Activated CD4-positive, alpha-beta T cell treated with anti-CD3 and anti-CD28 coated beads for 36 hours (primary cell): ENCODE results near the gene PPM1J. TPM values are rescaled to one million over a fixed set of nuclear protein-coding genes. Genes with fewer than 3 reads are reported as not detected.
A peak's percentile ranks its signal among the peaks of the same experiment; 100 is the strongest.

Source experiments
- ATAC-seq: fragments of 200-7000 bp; cut with Tn5 transposase; one replicate; pipeline ENCODE4 v1.10.0; 2021; ENCODE audit warnings: mild to moderate bottlenecking, moderate library complexity
- CTCF ChIA-PET: fragments of 350-600 bp; sonication (Branson Sonifier 250); formaldehyde crosslinking; loops from one replicate; lab custom pipeline; 2021; ENCODE audit warnings: antibody characterized with exemption; lab: Charles Lee
- POLR2A ChIA-PET: fragments of 350-600 bp; sonication (Branson Sonifier 250); formaldehyde crosslinking; loops from one replicate; lab custom pipeline; 2021; ENCODE audit warnings: antibody characterized with exemption, inconsistent platforms; lab: Charles Lee
- DNase-seq: peaks from one replicate; pipeline ENCODE4 v3.0.0-alpha.2; 2020
- H3K27ac Mint-ChIP-seq: one replicate; pipeline ENCODE4 v1.8.0; 2021; ENCODE audit warnings: mixed read lengths
- H3K27me3 Mint-ChIP-seq: one replicate; pipeline ENCODE4 v1.8.0; 2021; ENCODE audit warnings: mixed read lengths
- H3K36me3 Mint-ChIP-seq: one replicate; pipeline ENCODE4 v1.8.0; 2021; ENCODE audit warnings: low read depth, mixed read lengths
- H3K4me1 Mint-ChIP-seq: one replicate; pipeline ENCODE4 v1.8.0; 2021; ENCODE audit warnings: mixed read lengths
- H3K4me3 Mint-ChIP-seq: one replicate; pipeline ENCODE4 v1.8.0; 2021; ENCODE audit warnings: mild to moderate bottlenecking, moderate library complexity, mixed read lengths
- H3K9me3 Mint-ChIP-seq: one replicate; pipeline ENCODE4 v1.8.0; 2021; ENCODE audit warnings: low read depth, mixed read lengths
- intact Hi-C, 2 experiments: fragments of 100-400 bp; cut with DNase I in 1 of 2; cut with micrococcal nuclease in 1 of 2; formaldehyde crosslinking; loops; one replicate each; pipeline versions ENCODE4 v1.14.2 to v1.15.1; 2022 to 2024; cut with DNase I, micrococcal nuclease
- total RNA-seq, 2 experiments: library from RNA; stranded (reverse); gene quantifications; one replicate each; pipeline ENCODE4 v1.2.3, GENCODE V29; 2021

The PPM1J gene
- total RNA-seq, 2 experiments from 2014 or later, result 0.75 to 0.88 TPM

- ChIA-PET POLR2A (no interaction called here), CTCF (interaction anchor here (1.3 to 1.5 kb wide), 2 partner anchors 11 to 320 kb away, joined by 4 to 5 read pairs; no protein-coding TSS in a partner anchor)
- DNase-seq (no peak), ATAC-seq (no peak)
- Mint-ChIP-seq H3K36me3 (no peaks in the 10 kb centered on the region), H3K4me3 (no peak overlapping the region), H3K9me3 (no peaks in the 10 kb centered on the region), H3K4me1 (peaks cover 22% of the 10 kb centered on the region), H3K27ac (no peak overlapping the region), H3K27me3 (peaks cover 15% of the 10 kb centered on the region)
- intact Hi-C loops, result loop anchor here in 1 of 2 experiments (10.0 kb wide), 1 partner anchor 333 kb away; no protein-coding TSS in a partner anchor
Measured at GRCh38 chr1:112711670-112712069, 3.5 kb downstream of the PPM1J start.

GRCh38 chr1:112711041-112711440 lies 4.1 kb downstream of the PPM1J start:
- Mint-ChIP-seq H3K4me3 (no peak overlapping the region), H3K27ac (no peak overlapping the region), H3K4me1 (peaks cover 21% of the 10 kb centered on the region), H3K9me3 (no peaks in the 10 kb centered on the region), H3K36me3 (no peaks in the 10 kb centered on the region), H3K27me3 (peaks cover 15% of the 10 kb centered on the region)
- CTCF ChIA-PET, result interaction anchor here (0.6 to 1.5 kb wide), 4 partner anchors 11 to 319 kb away, joined by 3 to 5 read pairs (median 4); no protein-coding TSS in a partner anchor
- DNase-seq (no peak), ATAC-seq (no peak)
- intact Hi-C loops, result loop anchor here in 1 of 2 experiments (10.0 kb wide), 1 partner anchor 334 kb away; no protein-coding TSS in a partner anchor
- POLR2A ChIA-PET, result interaction anchor here (0.7 kb wide), 1 partner anchor 8 kb away, joined by 3 read pairs; no protein-coding TSS in a partner anchor

- ChIA-PET POLR2A (interaction anchor here (0.7 kb wide), 1 partner anchor 8 kb away, joined by 3 read pairs; no protein-coding TSS in a partner anchor), CTCF (interaction anchor here (0.6 to 1.5 kb wide), 4 partner anchors 10 to 319 kb away, joined by 3 to 5 read pairs (median 4); no protein-coding TSS in a partner anchor)
- intact Hi-C loops, result loop anchor here in 1 of 2 experiments (10.0 kb wide), 1 partner anchor 334 kb away; no protein-coding TSS in a partner anchor
- Mint-ChIP-seq H3K27me3 (peaks cover 15% of the 10 kb centered on the region), H3K4me3 (no peak overlapping the region), H3K27ac (no peak overlapping the region), H3K36me3 (no peaks in the 10 kb centered on the region), H3K4me1 (peaks cover 22% of the 10 kb centered on the region), H3K9me3 (no peaks in the 10 kb centered on the region)
- ATAC-seq (no peak), DNase-seq (no peak)
Measured at GRCh38 chr1:112710586-112710985, 4.5 kb downstream of the PPM1J start.

- ChIA-PET CTCF (interaction anchor here (0.6 to 2.9 kb wide), 8 partner anchors 10 to 341 kb away, joined by 3 to 17 read pairs (median 4); partner anchors contain the start of gene MOV10), POLR2A (interaction anchor here (0.6 to 2.0 kb wide), 2 partner anchors 36 to 66 kb away, joined by 5 read pairs; partner anchors contain the start of gene MOV10)
- Mint-ChIP-seq H3K9me3 (no peaks in the 10 kb centered on the region), H3K27me3 (peaks cover 15% of the 10 kb centered on the region), H3K36me3 (no peaks in the 10 kb centered on the region), H3K4me3 (no peak overlapping the region), H3K4me1 (peaks cover 24% of the 10 kb centered on the region), H3K27ac (no peak overlapping the region)
- intact Hi-C loops, result loop anchor here in 1 of 2 experiments (10.0 kb wide), 1 partner anchor 335 kb away; no protein-coding TSS in a partner anchor
- DNase-seq (no peak), ATAC-seq (no peak)
Measured at GRCh38 chr1:112710159-112710558, 5.0 kb downstream of the PPM1J start.

GRCh38 chr1:112708489-112708888 lies 6.6 kb downstream of the PPM1J start:
- H3K9me3 Mint-ChIP-seq, result no peaks in the 10 kb centered on the region
- H3K36me3 Mint-ChIP-seq, result no peaks in the 10 kb centered on the region
- H3K4me1 Mint-ChIP-seq, result peaks cover 36% of the 10 kb centered on the region
- POLR2A ChIA-PET, result interaction anchor here (0.6 to 2.0 kb wide), 2 partner anchors 34 to 233 kb away, joined by 3 to 5 read pairs; partner anchors contain the start of gene MOV10
- H3K4me3 Mint-ChIP-seq, result no peak overlapping the region
- no peak for ATAC-seq
- DNase-seq, result no peak
- intact Hi-C loops, result no loop called here
- peaks cover 7% of the 10 kb centered on the region for H3K27me3 Mint-ChIP-seq
- H3K27ac Mint-ChIP-seq, result no peak overlapping the region
- CTCF ChIA-PET, result interaction anchor here (0.6 to 2.9 kb wide), 17 partner anchors 9 to 317 kb away, joined by 3 to 17 read pairs (median 4); partner anchors contain the start of genes CAPZA1, MOV10 and ST7L

- DNase-seq (no peak), ATAC-seq (no peak)
- intact Hi-C loops, result no loop called here
- Mint-ChIP-seq H3K4me1 (peaks cover 39% of the 10 kb centered on the region), H3K4me3 (peak overlapping the region; percentile 58), H3K9me3 (no peaks in the 10 kb centered on the region), H3K27ac (no peak overlapping the region), H3K36me3 (no peaks in the 10 kb centered on the region), H3K27me3 (peaks cover 5% of the 10 kb centered on the region)
- CTCF ChIA-PET, result interaction anchor here (0.7 to 2.9 kb wide), 15 partner anchors 9 to 317 kb away, joined by 3 to 17 read pairs (median 5); partner anchors contain the start of genes CAPZA1, MOV10 and ST7L
- POLR2A ChIA-PET, result interaction anchor here (0.6 to 0.7 kb wide), 2 partner anchors 232 to 318 kb away, joined by 3 to 4 read pairs; no protein-coding TSS in a partner anchor
Measured at GRCh38 chr1:112708002-112708448, 7.1 kb downstream of the PPM1J start.

GRCh38 chr1:112707221-112708001 lies 7.7 kb downstream of the PPM1J start:
- H3K27ac Mint-ChIP-seq, result peak overlapping the region; percentile 45

GRCh38 chr1:112706505-112707220 lies 8.5 kb downstream of the PPM1J start, which contains the start of gene RHOC:
Gene RHOC, minus strand, starts transcription at chr1:112707127. Its CDS starts 3,328 bp downstream, at chr1:112703799.
- Mint-ChIP-seq H3K4me3 (peak within 1 kb of the TSS; percentile 58), H3K4me1 (peaks cover 52% of the 10 kb centered on the region), H3K36me3 (peaks cover 5% of the 10 kb centered on the region), H3K27me3 (peaks cover 2% of the 10 kb centered on the region), H3K9me3 (no peaks in the 10 kb centered on the region), H3K27ac (peak within 1 kb of the TSS; percentile 45)
- DNase-seq (peak; percentile 63), ATAC-seq (peak; percentile 27)
- POLR2A ChIA-PET, result no interaction called here
- intact Hi-C loops, result loop anchor here (1.0 to 2.0 kb wide), 6 partner anchors 87 to 315 kb away; partner anchors contain the start of genes CAPZA1 (in 1 of the 2), CTTNBP2NL (in 1 of the 2) and ST7L (in 1 of the 2)
- CTCF ChIA-PET, result interaction anchor here (2.0 to 2.5 kb wide), 2 partner anchors 12 to 92 kb away, joined by 7 to 11 read pairs; a partner anchor contains a TSS

More at GRCh38 chr1:112707221-112708001, 7.7 kb downstream of the PPM1J start:
- H3K4me3 Mint-ChIP-seq, result peak overlapping the region; percentile 58
- H3K27me3 Mint-ChIP-seq, result peaks cover 2% of the 10 kb centered on the region
- ChIA-PET CTCF (interaction anchor here (0.8 to 2.9 kb wide), 14 partner anchors 8 to 316 kb away, joined by 3 to 17 read pairs (median 6); partner anchors contain the start of genes CAPZA1, MOV10 and ST7L), POLR2A (interaction anchor here (0.7 kb wide), 1 partner anchor 317 kb away, joined by 4 read pairs; no protein-coding TSS in a partner anchor)
- ATAC-seq (peak; percentile 43), DNase-seq (peak; percentile 85)
- peaks cover 44% of the 10 kb centered on the region for H3K4me1 Mint-ChIP-seq
- intact Hi-C loops, result loop anchor here (1.0 to 2.0 kb wide), 6 partner anchors 88 to 316 kb away; partner anchors contain the start of genes CAPZA1 (in 1 of the 2), CTTNBP2NL (in 1 of the 2) and ST7L (in 1 of the 2)
- H3K9me3 Mint-ChIP-seq, result no peaks in the 10 kb centered on the region
- no peaks in the 10 kb centered on the region for H3K36me3 Mint-ChIP-seq

- peak; percentile 83 for DNase-seq
- Mint-ChIP-seq H3K36me3 (peaks cover 10% of the 10 kb centered on the region), H3K9me3 (no peaks in the 10 kb centered on the region), H3K4me3 (peak overlapping the region; percentile 58), H3K4me1 (peaks cover 68% of the 10 kb centered on the region), H3K27me3 (peaks cover 2% of the 10 kb centered on the region), H3K27ac (peak overlapping the region; percentile 83)
- peak; percentile 76 for ATAC-seq
- POLR2A ChIA-PET, result interaction anchor here (1.0 to 2.7 kb wide), 3 partner anchors 9 to 31 kb away, joined by 3 to 19 read pairs (median 4); partner anchors contain the start of gene MOV10
- intact Hi-C loops, result loop anchor here (1.0 to 2.0 kb wide), 4 partner anchors 30 to 314 kb away; partner anchors contain the start of genes MOV10 (in 2 of the 2), CAPZA1 (in 1 of the 2) and ST7L (in 1 of the 2)
- CTCF ChIA-PET, result interaction anchor here (0.6 to 4.2 kb wide), 8 partner anchors 11 to 333 kb away, joined by 3 to 41 read pairs (median 6); partner anchors contain the start of genes MOV10, PPM1J and WNT2B
Measured at GRCh38 chr1:112704934-112705627, 10.1 kb downstream of the PPM1J start.
